Skeletal muscle tissue (tissue), 4 donors: Measurements from ENCODE around the gene SMOC2. TPM values are rescaled to one million over a fixed set of nuclear protein-coding genes. Genes with fewer than 3 reads are reported as not detected.

Source experiments
- H3K27ac ChIP-seq: one replicate; pipeline ENCODE4 v1.7.0; 2013; ENCODE audit warnings: mild to moderate bottlenecking, low read depth, low read length, inconsistent platforms
- H3K27me3 ChIP-seq, 3 donors: one replicate each; pipeline ENCODE4 v1.7.0; 2013; ENCODE audit warnings: low read length in 3 of 3; ENCODE audit not compliant: control insufficient read depth in 3 of 3, insufficient read depth in 3 of 3
- H3K36me3 ChIP-seq, 3 donors: one replicate each; pipeline ENCODE4 v1.7.0; 2013; ENCODE audit warnings: low read length in 3 of 3; ENCODE audit not compliant: control insufficient read depth in 3 of 3, insufficient read depth in 3 of 3
- H3K4me1 ChIP-seq, 3 donors: one replicate each; pipeline ENCODE4 v1.7.0; 2013; ENCODE audit warnings: low read length in 3 of 3, mild to moderate bottlenecking in 3 of 3; ENCODE audit not compliant: control insufficient read depth in 3 of 3, insufficient read depth in 3 of 3
- H3K4me3 ChIP-seq, 3 donors: one replicate each; pipeline ENCODE4 v1.7.0; 2013; ENCODE audit warnings: low read length in 3 of 3
- H3K9ac ChIP-seq, 3 donors: one replicate each; pipeline ENCODE4 v1.7.0; 2013; ENCODE audit warnings: low read length in 3 of 3, mild to moderate bottlenecking in 3 of 3, moderate library complexity in 2 of 3, low read depth in 1 of 3
- H3K9me3 ChIP-seq, 3 donors: one replicate each; pipeline ENCODE4 v1.7.0; 2013; ENCODE audit warnings: low read length in 3 of 3; ENCODE audit not compliant: control insufficient read depth in 3 of 3
- total RNA-seq: library from RNA; depleted of rRNA; stranded (reverse); fragments of >200 nt; gene quantifications from one replicate; pipeline ENCODE4 v1.2.3, GENCODE V29; 2014
- donor health status: Osteomylitis.

SMOC2 gene
- total RNA-seq, 1 donor from 2014 or later, result 26.6 TPM

DNA sequence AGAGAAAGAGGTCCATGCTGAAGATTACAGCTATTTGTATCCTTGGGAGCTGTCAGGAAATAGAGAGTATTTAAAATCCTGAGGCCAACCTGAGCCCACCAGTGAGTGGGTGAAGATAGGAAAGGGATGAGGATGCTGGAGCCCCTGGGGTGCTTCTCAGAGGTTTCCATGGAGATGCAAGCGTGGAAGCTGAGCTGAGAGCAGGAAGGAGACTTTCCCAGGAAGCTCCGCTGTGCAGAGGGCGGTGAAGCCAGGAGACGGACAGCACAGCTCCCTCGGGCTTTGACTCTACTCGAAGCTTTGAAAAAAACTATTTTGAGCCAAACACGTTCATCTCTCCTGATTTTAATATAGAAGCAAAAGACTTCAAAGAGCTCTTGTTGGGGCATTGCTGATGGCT, 222.1 kb downstream of the SMOC2 start:
- Histone ChIP-seq H3K4me3 (no peak overlapping the region), H3K9me3 (peaks cover 0 to under 1% (median 0%) of the 10 kb centered on the region in 3 donors), H3K36me3 (no peaks in the 10 kb centered on the region), H3K4me1 (no peaks in the 10 kb centered on the region), H3K9ac (no peak overlapping the region), H3K27ac (no peak overlapping the region), H3K27me3 (peaks cover 0 to 24% (median 9%) of the 10 kb centered on the region in 3 donors)

DNA sequence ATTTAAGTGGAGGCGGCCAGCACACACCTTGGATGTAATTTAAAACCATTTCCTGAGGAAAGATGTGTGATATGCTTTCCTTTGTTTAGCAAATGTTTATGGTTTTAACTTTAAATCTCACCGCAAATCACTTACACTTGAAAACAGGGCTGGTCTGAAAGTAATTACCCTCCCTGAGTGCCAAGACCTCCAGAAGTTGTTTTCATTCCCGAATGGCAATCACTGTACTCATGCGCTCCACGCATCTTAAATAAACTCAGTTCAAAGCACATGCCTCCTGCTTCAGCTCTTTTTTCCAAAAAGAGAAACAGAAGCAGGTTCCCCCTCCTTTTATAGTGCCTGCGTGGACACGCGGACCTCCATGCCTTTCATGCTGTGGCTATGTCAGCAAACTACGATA, 224.0 kb downstream of the SMOC2 start:
- Histone ChIP-seq H3K27me3 (peaks cover 0 to 24% (median 11%) of the 10 kb centered on the region in 3 donors), H3K4me1 (no peaks in the 10 kb centered on the region), H3K9me3 (no peaks in the 10 kb centered on the region), H3K4me3 (no peak overlapping the region), H3K9ac (no peak overlapping the region), H3K27ac (no peak overlapping the region), H3K36me3 (no peaks in the 10 kb centered on the region)

DNA sequence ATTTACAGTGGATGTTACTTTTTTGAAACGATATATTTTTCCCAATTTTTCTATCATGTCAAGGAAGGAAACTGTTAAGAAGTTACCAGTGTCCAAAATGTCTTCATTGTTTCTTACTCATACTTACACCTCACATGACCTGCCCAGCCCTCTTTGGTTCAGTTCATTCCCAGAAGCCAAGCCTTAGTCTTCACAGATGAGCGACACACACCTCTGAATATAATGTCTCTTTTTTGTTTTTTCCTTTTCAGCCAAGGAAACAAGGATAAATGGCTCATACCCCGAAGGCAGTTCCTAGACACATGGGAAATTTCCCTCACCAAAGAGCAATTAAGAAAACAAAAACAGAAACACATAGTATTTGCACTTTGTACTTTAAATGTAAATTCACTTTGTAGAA, 225.2 kb downstream of the SMOC2 start:
- no peaks in the 10 kb centered on the region for H3K36me3 ChIP-seq
- no peak overlapping the region for H3K4me3 ChIP-seq
- no peak overlapping the region for H3K9ac ChIP-seq
- peaks cover 0 to 21% (median 11%) of the 10 kb centered on the region in 3 donors for H3K27me3 ChIP-seq
- no peaks in the 10 kb centered on the region for H3K9me3 ChIP-seq
- no peaks in the 10 kb centered on the region for H3K4me1 ChIP-seq
- no peak overlapping the region for H3K27ac ChIP-seq

DNA sequence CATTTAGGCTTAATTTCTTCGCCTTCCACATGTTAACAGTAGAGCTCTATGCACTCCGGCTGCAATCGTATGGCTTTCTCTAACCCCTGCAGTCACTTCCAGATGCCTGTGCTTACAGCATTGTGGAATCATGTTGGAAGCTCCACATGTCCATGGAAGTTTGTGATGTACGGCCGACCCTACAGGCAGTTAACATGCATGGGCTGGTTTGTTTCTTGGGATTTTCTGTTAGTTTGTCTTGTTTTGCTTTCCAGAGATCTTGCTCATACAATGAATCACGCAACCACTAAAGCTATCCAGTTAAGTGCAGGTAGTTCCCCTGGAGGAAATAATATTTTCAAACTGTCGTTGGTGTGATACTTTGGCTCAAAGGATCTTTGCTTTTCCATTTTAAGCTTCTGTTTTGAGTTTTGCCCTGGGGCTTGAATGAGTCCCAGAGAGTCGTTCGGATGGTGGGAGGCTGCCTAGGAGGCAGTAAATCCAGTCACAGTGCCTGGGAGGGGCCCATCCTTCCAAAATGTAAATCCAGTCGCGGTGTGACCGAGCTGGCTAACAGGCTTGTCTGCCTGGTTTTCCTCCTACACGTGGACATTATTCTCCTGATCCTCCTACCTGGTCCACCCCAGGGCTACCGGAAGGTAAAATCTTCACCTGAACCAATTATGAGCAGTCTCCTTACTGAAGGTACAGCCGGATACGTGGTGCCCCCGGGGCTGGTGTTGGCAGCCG, 225.9 kb downstream of the SMOC2 start:
- H3K27me3 ChIP-seq, result peaks cover 0 to 21% (median 11%) of the 10 kb centered on the region in 3 donors
- H3K4me3 ChIP-seq, result no peak overlapping the region
- no peak overlapping the region for H3K27ac ChIP-seq
- no peak overlapping the region for H3K9ac ChIP-seq
- no peaks in the 10 kb centered on the region for H3K36me3 ChIP-seq
- H3K9me3 ChIP-seq, result no peaks in the 10 kb centered on the region
- no peaks in the 10 kb centered on the region for H3K4me1 ChIP-seq

- Histone ChIP-seq H3K9ac (no peak overlapping the region), H3K36me3 (no peaks in the 10 kb centered on the region), H3K27ac (no peak overlapping the region), H3K4me3 (no peak overlapping the region), H3K27me3 (peaks cover 0 to 16% (median 11%) of the 10 kb centered on the region in 3 donors), H3K9me3 (no peaks in the 10 kb centered on the region), H3K4me1 (no peaks in the 10 kb centered on the region)
These were observed 226.4 kb downstream of the SMOC2 start for GRCh38 chr6:168667428-168667805.

GRCh38 chr6:168670401-168670985, 229.5 kb downstream of the SMOC2 start:
- Histone ChIP-seq H3K27me3 (peaks cover 3 to 9% (median 4%) of the 10 kb centered on the region in 3 donors), H3K4me1 (no peaks in the 10 kb centered on the region), H3K4me3 (no peak overlapping the region), H3K36me3 (no peaks in the 10 kb centered on the region), H3K9me3 (no peaks in the 10 kb centered on the region), H3K9ac (no peak overlapping the region), H3K27ac (no peak overlapping the region)

DNA sequence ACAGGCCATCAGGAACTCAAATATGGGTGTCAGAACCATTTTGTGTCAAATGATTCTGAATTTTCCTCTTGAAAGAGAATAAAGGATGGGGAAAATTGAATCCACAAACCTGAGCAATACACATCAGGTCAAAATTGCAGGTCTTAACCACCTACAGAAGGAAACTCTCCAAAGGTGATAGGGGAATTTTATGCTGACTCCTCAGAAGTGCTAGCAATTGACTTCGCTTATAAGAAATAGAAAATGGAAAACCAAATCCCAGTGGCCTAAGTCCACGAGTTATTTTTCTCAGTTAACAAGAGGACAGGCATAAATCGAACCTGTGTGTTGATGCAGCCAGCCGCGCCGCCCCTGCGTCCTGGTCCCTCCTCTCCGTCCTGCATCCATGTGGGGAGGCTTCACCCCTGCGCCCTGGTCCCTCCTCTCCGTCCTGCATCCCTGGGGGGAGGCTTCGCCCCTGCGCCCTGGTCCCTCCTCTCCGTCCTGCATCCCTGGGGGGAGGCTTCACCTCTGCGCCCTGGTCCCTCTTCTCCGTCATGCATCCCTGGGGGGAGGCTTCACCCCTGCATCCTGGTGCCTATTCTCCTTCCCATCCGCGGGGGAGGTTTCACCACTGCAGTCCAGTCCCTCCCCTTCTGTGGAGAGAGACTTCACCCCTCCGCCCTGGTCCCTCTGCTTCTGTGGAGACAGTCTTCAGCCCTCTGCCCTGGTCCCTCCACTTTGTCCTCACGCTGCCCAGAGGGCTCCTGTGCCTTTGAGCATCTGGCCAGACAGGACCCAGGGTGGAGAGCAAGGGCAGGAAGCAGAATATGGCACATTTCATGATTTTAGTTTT, 230.3 kb downstream of the SMOC2 start:
- Histone ChIP-seq H3K27me3 (peaks cover 3 to 8% (median 4%) of the 10 kb centered on the region in 3 donors), H3K4me3 (no peak overlapping the region), H3K27ac (no peak overlapping the region), H3K36me3 (no peaks in the 10 kb centered on the region), H3K4me1 (no peaks in the 10 kb centered on the region), H3K9ac (no peak overlapping the region), H3K9me3 (no peaks in the 10 kb centered on the region)

- Histone ChIP-seq H3K4me3 (no peak overlapping the region), H3K27ac (no peak overlapping the region), H3K27me3 (peaks cover 3 to 8% (median 4%) of the 10 kb centered on the region in 3 donors), H3K36me3 (no peaks in the 10 kb centered on the region), H3K4me1 (no peaks in the 10 kb centered on the region), H3K9ac (no peak overlapping the region), H3K9me3 (peaks cover 0 to 2% (median 0%) of the 10 kb centered on the region in 3 donors)
These were observed 231.0 kb downstream of the SMOC2 start for GRCh38 chr6:168671863-168672546.

DNA sequence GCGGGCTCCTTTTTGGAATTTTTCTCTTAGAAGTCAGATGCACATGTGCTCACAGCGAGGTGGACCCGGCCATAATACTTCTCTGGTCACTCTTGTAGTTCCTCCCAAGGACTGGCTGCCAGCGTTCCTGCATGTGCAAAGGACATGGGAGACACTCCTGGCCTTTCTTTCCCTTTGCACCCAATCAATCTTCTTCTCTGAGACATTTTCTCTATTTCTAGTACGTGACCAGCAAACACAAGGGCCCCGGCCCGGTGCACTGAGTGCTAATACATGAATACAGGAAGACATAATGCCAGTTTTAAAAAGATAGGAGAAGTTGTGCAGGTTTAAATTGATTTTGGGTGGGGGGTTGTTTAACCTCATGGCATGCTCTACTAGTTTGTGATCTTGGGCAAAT, 233.6 kb downstream of the SMOC2 start:
- Histone ChIP-seq H3K4me1 (no peaks in the 10 kb centered on the region), H3K36me3 (no peaks in the 10 kb centered on the region), H3K9ac (no peak overlapping the region), H3K27me3 (peaks cover 0 to 4% (median 3%) of the 10 kb centered on the region in 3 donors), H3K27ac (no peak overlapping the region), H3K4me3 (no peak overlapping the region), H3K9me3 (peaks cover 0 to 2% (median 0%) of the 10 kb centered on the region in 3 donors)
